ENCODE data around the gene COL16A1. TPM values are rescaled to one million over a fixed set of nuclear protein-coding genes. Genes with fewer than 3 reads are reported as not detected.

Gene COL16A1
- total RNA-seq, 1 experiment from 2014 or later = 6.2 TPM

- no peaks in the 10 kb centered on the region for H3K23me2 ChIP-seq (ENCODE audit: insufficient read length, low read depth, low read length, poor library complexity, severe bottlenecking)
- H4K5ac ChIP-seq (ENCODE audit: insufficient read length, low read depth, low read length) = no peak overlapping the region
- H4K8ac ChIP-seq (replicated peaks; ENCODE audit: insufficient read length, low read depth, low read length) = no peak overlapping the region
- H3K9me3 Mint-ChIP-seq = no peaks in the 10 kb centered on the region
- H3K4me2 ChIP-seq (ENCODE audit: insufficient read depth, insufficient read length, low read length) = no peak overlapping the region
- no peaks in the 10 kb centered on the region for H3K4me1 ChIP-seq (ENCODE audit: insufficient read depth, low read length)
- no peak overlapping the region for H3K4ac ChIP-seq (ENCODE audit: low read depth, low read length)
- no peak overlapping the region for H4K91ac ChIP-seq (ENCODE audit: insufficient read length, low read depth, low read length)
- no peak overlapping the region for H2BK15ac ChIP-seq (ENCODE audit: low read depth, low read length)
- no peak overlapping the region for H2BK20ac ChIP-seq (ENCODE audit: low read depth, low read length, poor library complexity, severe bottlenecking)
- H3K27me3 ChIP-seq (ENCODE audit: insufficient read depth, low read length) = no peaks in the 10 kb centered on the region
- no peak overlapping the region for H3K14ac ChIP-seq (ENCODE audit: insufficient read depth, low read length)
- no peak overlapping the region for H3K23ac ChIP-seq (ENCODE audit: insufficient read length, low read depth, low read length)
- no peaks in the 10 kb centered on the region for H3K27me3 Mint-ChIP-seq (ENCODE audit: low read depth)
- H3K4me3 Mint-ChIP-seq = no peak overlapping the region; a peak in 1 of 5 replicates
- H3K79me2 ChIP-seq (ENCODE audit: insufficient read depth, low read length) = peaks cover 3% of the 10 kb centered on the region; the same call in 1 of the 2 replicates
- peak; percentile 81 for TF ChIP-seq CTCF (conservative IDR thresholded peaks at IDR 0.05)
- no peak overlapping the region for H2BK12ac ChIP-seq (ENCODE audit: insufficient read length, low read depth, low read length)
- H2AFZ ChIP-seq (ENCODE audit: low read length) = no peak overlapping the region
- H3K9me3 ChIP-seq (ENCODE audit: control insufficient read depth, low read depth, low read length) = no peaks in the 10 kb centered on the region
- no peak overlapping the region for H3K56ac ChIP-seq (ENCODE audit: insufficient read length, low read depth, low read length)
- H3T11ph ChIP-seq (ENCODE audit: low read length) = no peak overlapping the region
- no peak overlapping the region for H2BK5ac ChIP-seq (ENCODE audit: insufficient read length, low read length)
- peaks cover 5 to 28% (median 24%) of the 10 kb centered on the region in 3 experiments; a peak in 6 of 7 replicates for H3K36me3 Mint-ChIP-seq (ENCODE audit: insufficient read depth in 1 of 3, low read depth in 3 of 3)
- no peak overlapping the region for H3K18ac ChIP-seq (ENCODE audit: insufficient read length, low read depth, low read length)
- no peak overlapping the region for H3K9ac ChIP-seq (ENCODE audit: extremely low read depth, insufficient read length, low read length)
- H3K27ac Mint-ChIP-seq = no peak overlapping the region; a peak in 1 of 7 replicates
- H3K27ac ChIP-seq (ENCODE audit: insufficient read length, low read depth, low read length) = no peak overlapping the region
- DNase-seq = peak; percentile 65
- H2AK5ac ChIP-seq (ENCODE audit: insufficient read length, low read length) = no peak overlapping the region
- no CpG with 5 or more reads among the region's 4 CpGs for WGBS (ENCODE audit: extremely low coverage, insufficient read length, low lambda C conversion rate)
- H2BK120ac ChIP-seq (ENCODE audit: low read depth, low read length, poor library complexity, severe bottlenecking) = no peak overlapping the region
- H4K20me1 ChIP-seq (ENCODE audit: control insufficient read depth, insufficient read depth, insufficient read length) = no peaks in the 10 kb centered on the region
- H3K4me1 Mint-ChIP-seq = no peaks in the 10 kb centered on the region
- no peaks in the 10 kb centered on the region for H3K79me1 ChIP-seq (ENCODE audit: insufficient read depth, low read depth, low read length, poor library complexity, severe bottlenecking)
These were observed 70.7 kb downstream of the COL16A1 start for GRCh38 chr1:31633117-31633516.

Data from H9 (cell line).